ENCODE measurements around the gene BMP7.

The BMP7 gene

GRCh38 chr20:57266291-57267157 is at the start of gene BMP7:
Gene BMP7, minus strand, starts transcription at chr20:57266641. Its CDS starts 519 bp downstream, at chr20:57266122.
- no peak for DNase-seq

- DNase-seq, result no peak
Observed at GRCh38 chr20:57315976-57316480, 49.6 kb upstream of the BMP7 start.

GRCh38 chr20:57315083-57315975 is 48.9 kb upstream of the BMP7 start:
- DNase-seq, result no peak

GRCh38 chr20:57313951-57314350 is 47.5 kb upstream of the BMP7 start:
- DNase-seq, result no peak

GRCh38 chr20:57313230-57313629 is 46.8 kb upstream of the BMP7 start:
- no peak for DNase-seq

- DNase-seq, result no peak
Observed at GRCh38 chr20:57312138-57312537, 45.7 kb upstream of the BMP7 start.

- no peak for DNase-seq
Observed at GRCh38 chr20:57310821-57311514, 44.5 kb upstream of the BMP7 start.

- no peak for DNase-seq
Observed at GRCh38 chr20:57309544-57310115, 43.2 kb upstream of the BMP7 start.

- DNase-seq, result no peak
Observed at GRCh38 chr20:57308451-57309271, 42.2 kb upstream of the BMP7 start.

GRCh38 chr20:57306747-57307146 is 40.3 kb upstream of the BMP7 start:
- DNase-seq, result no peak

- no peak for DNase-seq
Observed at GRCh38 chr20:57301026-57301425, 34.6 kb upstream of the BMP7 start.

GRCh38 chr20:57298457-57298856 is 32.0 kb upstream of the BMP7 start:
- DNase-seq, result no peak

GRCh38 chr20:57294550-57294949 is 28.1 kb upstream of the BMP7 start:
- no peak for DNase-seq

GRCh38 chr20:57293995-57294394 is 27.6 kb upstream of the BMP7 start:
- DNase-seq, result no peak

- no peak for DNase-seq
Observed at GRCh38 chr20:57292611-57293010, 26.2 kb upstream of the BMP7 start.

GRCh38 chr20:57291694-57292093 is 25.3 kb upstream of the BMP7 start:
- no peak for DNase-seq

GRCh38 chr20:57291003-57291402 is 24.6 kb upstream of the BMP7 start:
- no peak for DNase-seq

GRCh38 chr20:57290178-57290484 is 23.7 kb upstream of the BMP7 start:
- DNase-seq, result no peak

GRCh38 chr20:57289391-57290177 is 23.1 kb upstream of the BMP7 start:
- no peak for DNase-seq

GRCh38 chr20:57288651-57289277 is 22.3 kb upstream of the BMP7 start:
- no peak for DNase-seq

GRCh38 chr20:57287901-57288300 is 21.5 kb upstream of the BMP7 start:
- no peak for DNase-seq
